Endothelial cell of umbilical vein (primary cell): ENCODE results near the gene ACAA2.

Source experiments
- CTCF ChIP-seq, 2 donors: IDR thresholded peaks; 1 replicate in 1 of 2; 2 replicates in 1 of 2; pipeline ENCODE4 v1.5.1; 2011; ENCODE audit warnings: low read length in 2 of 2, mild to moderate bottlenecking in 2 of 2, moderate library complexity in 2 of 2, control low read depth in 1 of 2, inconsistent platforms in 1 of 2, low read depth in 1 of 2; ENCODE audit not compliant: insufficient read depth in 1 of 2; ENCODE audit errors: extremely low read depth in 1 of 2
- EZH2 ChIP-seq: IDR thresholded peaks from 2 replicates; pipeline ENCODE4 v1.6.1; 2012; ENCODE audit warnings: borderline replicate concordance, low read depth, mild to moderate bottlenecking, moderate library complexity, low read length, inconsistent platforms; ENCODE audit not compliant: severe bottlenecking
- GATA2 ChIP-seq: IDR thresholded peaks from 2 replicates; pipeline ENCODE4 v1.7.0; 2011; ENCODE audit warnings: low read depth, mild to moderate bottlenecking, moderate library complexity, mixed read lengths, low read length; ENCODE audit not compliant: insufficient read length, insufficient read depth
- MAX ChIP-seq: IDR thresholded peaks from 2 replicates; pipeline ENCODE4 v1.6.1; 2011; ENCODE audit not compliant: insufficient read depth, insufficient read length
- POLR2A ChIP-seq: IDR thresholded peaks from 2 replicates; pipeline ENCODE4 v1.6.1; 2012; ENCODE audit warnings: low read depth, mild to moderate bottlenecking, control low read depth, low read length

- TF ChIP-seq CTCF (IDR thresholded peaks at IDR 0.05; ENCODE audit: extremely low read depth in 1 of 2, insufficient read depth in 1 of 2, low read depth in 1 of 2, low read length in 2 of 2) = no peak
- TF ChIP-seq MAX = no peak
- TF ChIP-seq EZH2 = no peak
- no peak for TF ChIP-seq POLR2A
- TF ChIP-seq GATA2 = no peak
Observed at GRCh38 chr18:49853011-49853410, 39.7 kb upstream of the ACAA2 start.
